Pancreas (tissue), 10 donors: ENCODE results near the gene TMEM255A. TPM values are rescaled to one million over a fixed set of nuclear protein-coding genes. Genes with fewer than 3 reads are reported as not detected.

Source experiments
- ATAC-seq, 4 donors: fragments of 200-7000 bp; cut with Tn5 transposase; one replicate each; pipeline versions ENCODE4 v1.8.0 to v1.9.1; 2020; ENCODE audit warnings: mild to moderate bottlenecking in 4 of 4, moderate library complexity in 4 of 4
- DNase-seq, 6 donors: peaks; one replicate each; pipeline ENCODE4 v3.0.0-alpha.2; 2020
- FAIRE-seq: peaks from 2 replicates; lab custom pipeline; 2012; peaks lifted over from hg19 to GRCh38; lab: Jason Lieb, UNC
- H3K27ac ChIP-seq, 4 donors: fragments of 200-600 bp; sonication (generic); 1 replicate in 3 of 4; 2 replicates in 1 of 4; pipeline versions ENCODE4 v1.5.0 to v1.8.0; 2020
- H3K27me3 ChIP-seq, 4 donors: fragments of 200-600 bp; one replicate each; pipeline ENCODE4 v1.8.0; 2021
- H3K36me3 ChIP-seq, 3 donors: fragments of 200-600 bp; sonication (generic) in 1 of 3; one replicate each; pipeline versions ENCODE4 v1.5.0 to v1.8.0; 2020 to 2021
- H3K4me1 ChIP-seq, 3 donors: fragments of 200-600 bp; one replicate each; pipeline ENCODE4 v1.8.0; 2021
- H3K4me3 ChIP-seq, 4 donors: fragments of 200-600 bp; sonication (generic) in 2 of 4; one replicate each; pipeline versions ENCODE4 v1.5.0 to v1.8.0; 2020 to 2021
- H3K9me3 ChIP-seq, 4 donors: fragments of 200-600 bp; one replicate each; pipeline ENCODE4 v1.8.0; 2021
- CTCF ChIP-seq, 4 donors: fragments of 200-600 bp; sonication (generic) in 3 of 4; IDR thresholded peaks; one replicate each; pipeline versions ENCODE4 v1.5.0 to v1.8.0; 2021; ENCODE audit warnings: antibody characterized with exemption in 4 of 4
- WGBS, 2 donors: extraction: QIAGEN DNeasy Blood & Tissue Kit; methylation state at CpG; one replicate each; pipeline ENCODE4 v1.1.7; 2013; 5-methylcytosine and 5-hydroxymethylcytosine counted together
- intact Hi-C, 3 donors: fragments of 100-400 bp; cut with DNase I; formaldehyde crosslinking; loops; one replicate each; pipeline versions ENCODE4 v1.11.1 to v1.14.2; 2022
- polyA plus RNA-seq, 2 donors: library from polyadenylated mRNA; stranded (reverse); fragments of 200-250 nt; gene quantifications; one replicate each; pipeline ENCODE4 v1.2.3, GENCODE V29; 2013
- total RNA-seq, 6 donors: library from RNA; stranded (reverse); fragmentation: NEBNext Ultra II Directional in 4 of 6; extraction: Animal tissue kit (Norgen Biotek cat#: 25700) in 4 of 6; gene quantifications; one replicate each; pipeline versions ENCODE4 v1.2.1 to v1.2.4, GENCODE V29; 2021 to 2023
- donor health status: healthy with polysubstance abuse.
- donor health status: DM: no; HTN: no; CAD: no; lungs with moderate emphysema.
- donor health status: DM: no; HTN: no; CAD: no.
- donor health status: control.
- donor health status: control.
- donor health status: Bipolar disorder and iron deficiency.
- donor health status: DM: yes; HTN: yes; CAD: no.
- donor health status: DM: no; HTN: no; CAD: no.
- donor health status: DM: no; HTN: no; CAD: no.
- donor health status: DM: yes; HTN: yes; CAD: no.

TMEM255A gene
- total and polyA plus RNA-seq, 8 donors, result 0.05 to 1.2 (median 0.37) TPM

- Histone ChIP-seq H3K4me1 (no peaks in the 10 kb centered on the region), H3K9me3 (no peaks in the 10 kb centered on the region), H3K4me3 (no peak overlapping the region), H3K27ac (no peak overlapping the region), H3K36me3 (no peaks in the 10 kb centered on the region), H3K27me3 (peaks cover 0 to 22% (median 2%) of the 10 kb centered on the region in 4 donors)
- FAIRE-seq (peak; percentile 76), ATAC-seq (peak in 2 of 4 donors; percentile 44 to 56), DNase-seq (no peak)
- intact Hi-C loops, result no loop called here
- 28 to 33% methylated on average over 5 of the region's 5 CpGs for WGBS, 2 donors
- TF ChIP-seq CTCF (IDR thresholded peaks at IDR 0.05), result no peak
Observed at GRCh38 chrX:120316587-120317283, 5.5 kb upstream of the TMEM255A start.

- FAIRE-seq (no peak), ATAC-seq (no peak), DNase-seq (no peak)
- H3K27me3 ChIP-seq, result peaks cover 0 to 22% (median 2%) of the 10 kb centered on the region in 4 donors
- intact Hi-C loops, result no loop called here
- TF ChIP-seq CTCF (IDR thresholded peaks at IDR 0.05), result no peak
- H3K36me3 ChIP-seq, result no peaks in the 10 kb centered on the region
- 18 to 35% methylated on average over 4 of the region's 4 CpGs for WGBS, 2 donors
- no peak overlapping the region for H3K4me3 ChIP-seq
- no peaks in the 10 kb centered on the region for H3K4me1 ChIP-seq
- H3K9me3 ChIP-seq, result no peaks in the 10 kb centered on the region
- H3K27ac ChIP-seq, result no peak overlapping the region
Observed at GRCh38 chrX:120315776-120316175, 4.5 kb upstream of the TMEM255A start.

GRCh38 chrX:120311727-120312063 is 434 bp upstream of the TMEM255A start:
- Histone ChIP-seq H3K27ac (no peak overlapping the region), H3K9me3 (no peaks in the 10 kb centered on the region), H3K4me3 (no peak overlapping the region), H3K27me3 (peaks cover 0 to 32% (median 8%) of the 10 kb centered on the region in 4 donors), H3K36me3 (no peaks in the 10 kb centered on the region), H3K4me1 (no peaks in the 10 kb centered on the region)
- 45 to 54% methylated on average over 4 of the region's 4 CpGs for WGBS, 2 donors
- DNase-seq, result no peak
- intact Hi-C loops, result no loop called here
- no peak for FAIRE-seq
- TF ChIP-seq CTCF (IDR thresholded peaks at IDR 0.05), result no peak
- no peak for ATAC-seq

GRCh38 chrX:120309873-120310705 is 1.2 kb downstream of the TMEM255A start:
- Histone ChIP-seq H3K36me3 (no peaks in the 10 kb centered on the region), H3K4me3 (peak overlapping the region in 2 of 4 donors; percentile 6 to 38), H3K27me3 (peaks cover 0 to 27% (median 8%) of the 10 kb centered on the region in 4 donors), H3K4me1 (no peaks in the 10 kb centered on the region), H3K27ac (no peak overlapping the region), H3K9me3 (no peaks in the 10 kb centered on the region)
- FAIRE-seq, result no peak
- DNase-seq, result no peak
- intact Hi-C loops, result no loop called here
- WGBS, 2 donors, result 3 to 32% methylated on average over 32 of the region's 32 CpGs
- peak in 2 of 4 donors; percentile 10 to 19 for ATAC-seq
- TF ChIP-seq CTCF (IDR thresholded peaks at IDR 0.05), result no peak
